Thoracic aorta (tissue), 2 donors: ENCODE data around the gene PCDH9. TPM values are rescaled to one million over a fixed set of nuclear protein-coding genes. Genes with fewer than 3 reads are reported as not detected.

Source experiments
- ATAC-seq: fragments of 150-250 bp; one replicate; pipeline ENCODE4 v1.8.0; 2017; ENCODE audit warnings: low read depth; ENCODE audit not compliant: insufficient number of reproducible peaks, low FRiP score
- DNase-seq: peaks from one replicate; pipeline ENCODE4 v3.0.0-alpha.2; 2020; ENCODE audit warnings: low spot score
- H3K27ac ChIP-seq, 2 donors: fragments of 200-600 bp; sonication (generic); 1 replicate in 1 of 2; 2 replicates in 1 of 2; pipeline ENCODE4 v1.5.1; 2016; ENCODE audit warnings: mild to moderate bottlenecking in 2 of 2, moderate library complexity in 2 of 2
- H3K27me3 ChIP-seq: fragments of 200-600 bp; sonication (generic); replicated peaks from 2 replicates; pipeline ENCODE4 v1.6.0; 2016; ENCODE audit warnings: mild to moderate bottlenecking; ENCODE audit not compliant: insufficient read depth
- H3K36me3 ChIP-seq: fragments of 200-600 bp; sonication (generic); one replicate; pipeline ENCODE4 v1.5.1; 2016
- H3K4me1 ChIP-seq, 2 donors: fragments of 200-600 bp; sonication (generic); 1 replicate in 1 of 2; 2 replicates in 1 of 2; pipeline versions ENCODE4 v1.5.1 to v1.6.0; 2016; ENCODE audit warnings: low read depth in 2 of 2, mild to moderate bottlenecking in 1 of 2; ENCODE audit not compliant: control insufficient read depth in 1 of 2
- H3K4me3 ChIP-seq: fragments of 200-600 bp; sonication (generic); 2 replicates; pipeline ENCODE4 v1.5.1; 2016; ENCODE audit warnings: mild to moderate bottlenecking
- H3K9me3 ChIP-seq: fragments of 200-600 bp; sonication (generic); 2 replicates; pipeline ENCODE4 v1.5.1; 2016
- total RNA-seq, 2 donors: library from RNA; depleted of rRNA; stranded (reverse); fragments of >200 nt; gene quantifications; one replicate each; pipeline versions ENCODE4 v1.1.0 to v1.2.3, GENCODE V29; 2016
- TF ChIP-seq, protein P1 (sequence below): fragments of 200-600 bp; sonication (generic); IDR thresholded peaks from one replicate; pipeline ENCODE4 v1.5.1; 2019; ENCODE audit warnings: antibody characterized with exemption

The PCDH9 gene
- total RNA-seq, 2 donors from 2014 or later = 12.3 to 15.3 TPM

DNA sequence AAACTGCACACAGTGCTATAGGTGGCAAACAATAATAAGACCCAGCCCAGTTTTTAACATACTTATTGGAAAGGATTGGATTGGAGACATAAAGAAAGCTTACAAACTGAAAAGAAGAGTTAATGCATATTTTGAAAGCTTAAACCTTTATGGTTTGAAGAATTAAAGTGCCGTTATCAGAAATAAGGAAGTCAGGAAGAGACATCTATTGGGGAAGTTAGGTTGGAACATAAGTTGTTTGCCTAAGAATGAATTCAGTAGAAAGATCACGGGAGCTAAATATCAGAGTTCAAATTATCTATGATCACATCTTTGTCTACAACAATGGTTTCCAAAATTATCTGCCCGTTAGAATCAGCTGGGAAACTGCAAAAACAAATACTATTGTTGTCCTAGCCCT is 767.9 kb downstream of the PCDH9 start:
- Histone ChIP-seq H3K36me3 (no peaks in the 10 kb centered on the region), H3K4me1 (no peaks in the 10 kb centered on the region), H3K27ac (no peak overlapping the region), H3K27me3 (no peaks in the 10 kb centered on the region), H3K4me3 (no peak overlapping the region), H3K9me3 (no peaks in the 10 kb centered on the region)
- DNase-seq (no peak), ATAC-seq (no peak)
- TF ChIP-seq, protein P1, sequence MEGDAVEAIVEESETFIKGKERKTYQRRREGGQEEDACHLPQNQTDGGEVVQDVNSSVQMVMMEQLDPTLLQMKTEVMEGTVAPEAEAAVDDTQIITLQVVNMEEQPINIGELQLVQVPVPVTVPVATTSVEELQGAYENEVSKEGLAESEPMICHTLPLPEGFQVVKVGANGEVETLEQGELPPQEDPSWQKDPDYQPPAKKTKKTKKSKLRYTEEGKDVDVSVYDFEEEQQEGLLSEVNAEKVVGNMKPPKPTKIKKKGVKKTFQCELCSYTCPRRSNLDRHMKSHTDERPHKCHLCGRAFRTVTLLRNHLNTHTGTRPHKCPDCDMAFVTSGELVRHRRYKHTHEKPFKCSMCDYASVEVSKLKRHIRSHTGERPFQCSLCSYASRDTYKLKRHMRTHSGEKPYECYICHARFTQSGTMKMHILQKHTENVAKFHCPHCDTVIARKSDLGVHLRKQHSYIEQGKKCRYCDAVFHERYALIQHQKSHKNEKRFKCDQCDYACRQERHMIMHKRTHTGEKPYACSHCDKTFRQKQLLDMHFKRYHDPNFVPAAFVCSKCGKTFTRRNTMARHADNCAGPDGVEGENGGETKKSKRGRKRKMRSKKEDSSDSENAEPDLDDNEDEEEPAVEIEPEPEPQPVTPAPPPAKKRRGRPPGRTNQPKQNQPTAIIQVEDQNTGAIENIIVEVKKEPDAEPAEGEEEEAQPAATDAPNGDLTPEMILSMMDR = no peak

DNA sequence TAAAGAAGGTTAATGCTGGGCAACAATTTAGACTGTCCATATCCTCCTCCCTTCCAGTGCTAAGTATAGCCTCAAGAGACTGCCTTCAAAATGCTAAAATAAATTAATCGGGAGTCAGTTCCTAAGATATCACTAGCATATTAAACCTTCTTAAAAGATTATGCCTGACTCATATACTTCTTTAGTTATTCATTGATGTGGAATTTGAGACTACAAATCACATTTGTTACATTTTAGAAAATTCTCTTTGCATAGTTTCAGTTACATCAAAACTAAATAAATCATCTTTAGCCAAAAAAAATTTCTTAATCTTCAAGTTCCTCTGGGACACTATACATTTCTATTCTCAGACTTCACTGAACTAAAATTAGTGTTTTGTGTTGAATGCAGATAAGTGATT is 769.1 kb downstream of the PCDH9 start:
- Histone ChIP-seq H3K27me3 (no peaks in the 10 kb centered on the region), H3K4me3 (no peak overlapping the region), H3K9me3 (no peaks in the 10 kb centered on the region), H3K4me1 (no peaks in the 10 kb centered on the region), H3K36me3 (no peaks in the 10 kb centered on the region), H3K27ac (no peak overlapping the region)
- TF ChIP-seq, protein P1 = no peak
- ATAC-seq (no peak), DNase-seq (no peak)

DNA sequence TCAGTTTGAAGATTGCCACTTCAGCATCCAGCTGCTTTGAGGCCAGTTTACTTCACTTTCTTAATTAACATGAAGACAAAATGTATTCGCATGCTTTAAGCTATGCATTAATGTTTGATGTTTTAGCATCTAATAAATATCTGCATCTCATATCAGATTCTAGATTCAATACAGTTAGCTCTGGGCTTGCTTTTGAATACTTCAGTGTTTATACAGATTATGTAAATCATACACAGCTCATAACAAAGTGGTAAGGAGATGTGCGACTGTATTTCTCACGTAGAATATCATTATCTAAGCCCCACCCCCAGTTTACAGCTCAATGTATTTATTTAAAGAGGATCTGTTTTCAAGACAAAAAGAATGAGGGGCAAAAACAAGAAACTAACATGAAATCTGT is 770.5 kb downstream of the PCDH9 start:
- H3K36me3 ChIP-seq = no peaks in the 10 kb centered on the region
- H3K4me1 ChIP-seq = no peaks in the 10 kb centered on the region
- TF ChIP-seq, protein P1 = no peak
- no peak overlapping the region for H3K27ac ChIP-seq
- H3K9me3 ChIP-seq = no peaks in the 10 kb centered on the region
- no peak for DNase-seq
- no peak overlapping the region for H3K4me3 ChIP-seq
- H3K27me3 ChIP-seq = no peaks in the 10 kb centered on the region
- no peak for ATAC-seq

DNA sequence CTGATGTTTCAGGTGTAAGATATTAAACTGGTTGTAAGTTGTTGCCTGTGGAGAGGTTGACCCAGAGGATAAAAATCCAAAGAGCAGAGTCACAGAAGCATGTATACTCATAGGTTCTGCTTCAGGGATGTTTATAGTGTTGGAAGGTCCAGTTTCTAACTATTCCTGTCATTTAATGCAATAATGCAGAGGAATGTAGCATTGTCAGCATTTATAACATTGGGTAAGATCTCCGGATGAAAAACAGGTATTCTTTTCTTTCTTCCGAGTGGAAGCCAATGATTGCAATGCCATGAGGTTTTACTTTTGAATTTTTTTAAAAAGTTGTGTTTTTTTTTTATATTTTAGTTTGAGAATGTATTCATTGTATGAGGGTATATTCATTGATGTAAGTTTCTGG is 771.0 kb downstream of the PCDH9 start:
- Histone ChIP-seq H3K27ac (no peak overlapping the region), H3K36me3 (no peaks in the 10 kb centered on the region), H3K27me3 (no peaks in the 10 kb centered on the region), H3K4me1 (no peaks in the 10 kb centered on the region), H3K9me3 (no peaks in the 10 kb centered on the region), H3K4me3 (no peak overlapping the region)
- TF ChIP-seq, protein P1 = no peak
- DNase-seq = no peak
- no peak for ATAC-seq

DNA sequence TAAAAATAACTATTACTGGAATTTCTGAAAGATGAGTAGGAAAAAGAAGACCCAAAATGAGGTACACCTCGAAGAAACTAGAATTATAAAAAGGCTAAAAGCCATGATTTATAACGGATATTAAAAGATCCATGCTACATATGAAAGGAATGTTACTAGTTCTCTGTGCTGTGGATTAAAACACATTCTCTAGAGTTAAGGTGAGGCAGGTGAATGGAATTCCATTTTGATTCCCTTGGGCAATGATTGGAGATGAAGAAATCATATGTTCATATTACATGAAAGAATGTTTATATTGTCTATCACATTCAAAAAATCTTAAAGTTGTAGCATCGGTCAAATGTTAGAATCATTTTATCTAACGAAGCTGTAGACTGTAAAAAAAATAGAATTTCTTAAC is 783.7 kb downstream of the PCDH9 start:
- no peaks in the 10 kb centered on the region for H3K9me3 ChIP-seq
- H3K27ac ChIP-seq = no peak overlapping the region
- ATAC-seq = no peak
- H3K36me3 ChIP-seq = no peaks in the 10 kb centered on the region
- H3K27me3 ChIP-seq = no peaks in the 10 kb centered on the region
- no peak overlapping the region for H3K4me3 ChIP-seq
- no peak for DNase-seq
- TF ChIP-seq, protein P1 = no peak
- H3K4me1 ChIP-seq = no peaks in the 10 kb centered on the region
